Measurements from ENCODE around the gene PRPF38A. TPM values are rescaled to one million over a fixed set of nuclear protein-coding genes. Genes with fewer than 3 reads are reported as not detected.
A peak's percentile ranks its signal among the peaks of the same experiment; 100 is the strongest.

Gene PRPF38A
- total RNA-seq, 1 experiment from 2014 or later = 41.6 TPM

DNA sequence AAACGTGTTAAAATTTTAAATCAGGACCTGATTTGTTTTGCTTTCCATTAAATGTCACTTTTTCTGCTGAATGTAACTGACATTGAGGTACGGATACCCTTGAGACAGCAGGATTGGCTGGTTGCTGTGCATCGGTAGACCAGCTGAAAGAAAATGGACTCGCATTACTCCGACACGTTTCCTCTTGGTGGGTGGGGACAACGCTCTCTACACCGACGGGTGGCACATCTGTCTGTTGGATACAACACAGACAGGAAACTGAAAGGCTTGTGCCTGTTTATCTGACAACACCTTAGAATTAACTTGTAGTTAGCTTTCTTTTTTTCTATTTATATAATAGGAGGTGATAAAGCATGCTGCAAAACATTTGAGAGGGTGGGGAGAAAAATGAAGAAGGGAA is 19.4 kb downstream of the PRPF38A start:
- intact Hi-C loops (cut with micrococcal nuclease; ENCODE audit: unreplicated experiment) (loop anchor here (10.0 kb wide), 1 partner anchor 241 kb away; no protein-coding TSS in a partner anchor), in situ Hi-C loops (cut with HindIII; ENCODE audit: low pct_unique_long_range_greater_than_20kb, low sequenced_read_pairs) (no loop called here)
- Histone ChIP-seq H3K4me1 (ENCODE audit: control insufficient read depth, insufficient read depth, low read length) (no peaks in the 10 kb centered on the region; the same call in 1 of the 2 replicates), H3K36me3 (ENCODE audit: control insufficient read depth, insufficient read depth, low read length) (peaks cover 39% of the 10 kb centered on the region), H3K4me3 (ENCODE audit: low read depth in 2 of 2, low read length in 2 of 2) (no peak overlapping the region), H3K9me3 (ENCODE audit: control insufficient read depth, insufficient read depth, low read depth, low read length) (no peaks in the 10 kb centered on the region), H3K27me3 (ENCODE audit: control insufficient read depth, insufficient read depth, low read length) (no peaks in the 10 kb centered on the region), H3K27ac (ENCODE audit: low read length) (no peak overlapping the region)
- no peak for ATAC-seq
- ChIA-PET POLR2A (no interaction called here), CTCF (no interaction called here)
- BruUV-seq (replicated peaks) = no TSS peak
- TF ChIP-seq, protein P1, sequence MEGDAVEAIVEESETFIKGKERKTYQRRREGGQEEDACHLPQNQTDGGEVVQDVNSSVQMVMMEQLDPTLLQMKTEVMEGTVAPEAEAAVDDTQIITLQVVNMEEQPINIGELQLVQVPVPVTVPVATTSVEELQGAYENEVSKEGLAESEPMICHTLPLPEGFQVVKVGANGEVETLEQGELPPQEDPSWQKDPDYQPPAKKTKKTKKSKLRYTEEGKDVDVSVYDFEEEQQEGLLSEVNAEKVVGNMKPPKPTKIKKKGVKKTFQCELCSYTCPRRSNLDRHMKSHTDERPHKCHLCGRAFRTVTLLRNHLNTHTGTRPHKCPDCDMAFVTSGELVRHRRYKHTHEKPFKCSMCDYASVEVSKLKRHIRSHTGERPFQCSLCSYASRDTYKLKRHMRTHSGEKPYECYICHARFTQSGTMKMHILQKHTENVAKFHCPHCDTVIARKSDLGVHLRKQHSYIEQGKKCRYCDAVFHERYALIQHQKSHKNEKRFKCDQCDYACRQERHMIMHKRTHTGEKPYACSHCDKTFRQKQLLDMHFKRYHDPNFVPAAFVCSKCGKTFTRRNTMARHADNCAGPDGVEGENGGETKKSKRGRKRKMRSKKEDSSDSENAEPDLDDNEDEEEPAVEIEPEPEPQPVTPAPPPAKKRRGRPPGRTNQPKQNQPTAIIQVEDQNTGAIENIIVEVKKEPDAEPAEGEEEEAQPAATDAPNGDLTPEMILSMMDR (IDR thresholded peaks at IDR 0.05) = no peak
- no peak for TF ChIP-seq TCF7L2 (IDR thresholded peaks at IDR 0.05; ENCODE audit: low read depth, low read length)
- no peak for DNase-seq (ENCODE audit: low read depth, low spot score)

DNA sequence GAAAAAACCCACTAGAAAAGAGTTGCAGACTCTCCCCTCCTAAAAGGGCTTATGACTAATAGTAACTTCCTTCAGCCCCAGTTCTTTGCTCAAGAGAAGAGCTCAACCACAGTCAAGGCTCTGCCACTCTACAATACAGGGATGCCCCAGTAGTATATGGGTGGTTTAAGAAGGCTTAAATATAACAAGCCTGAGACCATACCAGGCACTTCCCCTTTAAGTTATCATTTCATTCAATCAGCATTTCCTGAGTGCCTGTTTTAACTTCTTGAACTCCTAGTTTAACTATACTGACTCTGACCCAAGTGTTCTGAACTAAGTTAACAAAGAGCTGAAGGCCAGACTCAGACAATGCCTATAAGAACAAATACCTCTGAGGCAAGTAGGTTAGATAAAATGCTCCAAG is 19.8 kb downstream of the PRPF38A start:
- no peaks in the 10 kb centered on the region; the same call in 1 of the 2 replicates for H3K4me1 ChIP-seq (ENCODE audit: control insufficient read depth, insufficient read depth, low read length)
- peak; percentile 62; the same call in 1 of the 2 replicates for ATAC-seq
- no peak overlapping the region for H3K27ac ChIP-seq (ENCODE audit: low read length)
- no peak for TF ChIP-seq POLR2AphosphoS5 (IDR thresholded peaks at IDR 0.05; ENCODE audit: low read depth, low read length)
- TF ChIP-seq SIN3A (IDR thresholded peaks at IDR 0.05; ENCODE audit: borderline replicate concordance, insufficient read depth, low read depth, low read length) = no peak
- TF ChIP-seq, protein P2, sequence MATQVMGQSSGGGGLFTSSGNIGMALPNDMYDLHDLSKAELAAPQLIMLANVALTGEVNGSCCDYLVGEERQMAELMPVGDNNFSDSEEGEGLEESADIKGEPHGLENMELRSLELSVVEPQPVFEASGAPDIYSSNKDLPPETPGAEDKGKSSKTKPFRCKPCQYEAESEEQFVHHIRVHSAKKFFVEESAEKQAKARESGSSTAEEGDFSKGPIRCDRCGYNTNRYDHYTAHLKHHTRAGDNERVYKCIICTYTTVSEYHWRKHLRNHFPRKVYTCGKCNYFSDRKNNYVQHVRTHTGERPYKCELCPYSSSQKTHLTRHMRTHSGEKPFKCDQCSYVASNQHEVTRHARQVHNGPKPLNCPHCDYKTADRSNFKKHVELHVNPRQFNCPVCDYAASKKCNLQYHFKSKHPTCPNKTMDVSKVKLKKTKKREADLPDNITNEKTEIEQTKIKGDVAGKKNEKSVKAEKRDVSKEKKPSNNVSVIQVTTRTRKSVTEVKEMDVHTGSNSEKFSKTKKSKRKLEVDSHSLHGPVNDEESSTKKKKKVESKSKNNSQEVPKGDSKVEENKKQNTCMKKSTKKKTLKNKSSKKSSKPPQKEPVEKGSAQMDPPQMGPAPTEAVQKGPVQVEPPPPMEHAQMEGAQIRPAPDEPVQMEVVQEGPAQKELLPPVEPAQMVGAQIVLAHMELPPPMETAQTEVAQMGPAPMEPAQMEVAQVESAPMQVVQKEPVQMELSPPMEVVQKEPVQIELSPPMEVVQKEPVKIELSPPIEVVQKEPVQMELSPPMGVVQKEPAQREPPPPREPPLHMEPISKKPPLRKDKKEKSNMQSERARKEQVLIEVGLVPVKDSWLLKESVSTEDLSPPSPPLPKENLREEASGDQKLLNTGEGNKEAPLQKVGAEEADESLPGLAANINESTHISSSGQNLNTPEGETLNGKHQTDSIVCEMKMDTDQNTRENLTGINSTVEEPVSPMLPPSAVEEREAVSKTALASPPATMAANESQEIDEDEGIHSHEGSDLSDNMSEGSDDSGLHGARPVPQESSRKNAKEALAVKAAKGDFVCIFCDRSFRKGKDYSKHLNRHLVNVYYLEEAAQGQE (IDR thresholded peaks at IDR 0.05; ENCODE audit: insufficient read depth in 1 of 2, low read depth in 2 of 2, low read length in 1 of 2) = no peak
- TF ChIP-seq TCF7L2 (IDR thresholded peaks at IDR 0.05; ENCODE audit: low read depth, low read length) = no peak
- TF ChIP-seq, protein P1 (IDR thresholded peaks at IDR 0.05) = no peak
- H3K27me3 ChIP-seq (ENCODE audit: control insufficient read depth, insufficient read depth, low read length) = no peaks in the 10 kb centered on the region
- intact Hi-C loops (cut with micrococcal nuclease; ENCODE audit: unreplicated experiment) (loop anchor here (10.0 kb wide), 1 partner anchor 241 kb away; no protein-coding TSS in a partner anchor), in situ Hi-C loops (cut with HindIII; ENCODE audit: low pct_unique_long_range_greater_than_20kb, low sequenced_read_pairs) (no loop called here)
- no peak overlapping the region for H3K4me3 ChIP-seq (ENCODE audit: low read depth in 2 of 2, low read length in 2 of 2)
- H3K9me3 ChIP-seq (ENCODE audit: control insufficient read depth, insufficient read depth, low read depth, low read length) = no peaks in the 10 kb centered on the region
- POLR2A ChIA-PET = no interaction called here
- no peak for DNase-seq (ENCODE audit: low read depth, low spot score)
- peaks cover 38% of the 10 kb centered on the region for H3K36me3 ChIP-seq (ENCODE audit: control insufficient read depth, insufficient read depth, low read length)
- no TSS peak for BruUV-seq (replicated peaks)
- CTCF ChIA-PET = no interaction called here
